Measurements from ENCODE around the gene EMILIN2. TPM values are rescaled to one million over a fixed set of nuclear protein-coding genes. Genes with fewer than 3 reads are reported as not detected.
A peak's percentile ranks its signal among the peaks of the same experiment; 100 is the strongest.

EMILIN2 gene
- total and polyA plus RNA-seq, 2 of the 13 experiments (the other 11 are each of a cell fraction or from before 2014, with no cell fraction given), result 7.6 to 8.2 TPM

DNA sequence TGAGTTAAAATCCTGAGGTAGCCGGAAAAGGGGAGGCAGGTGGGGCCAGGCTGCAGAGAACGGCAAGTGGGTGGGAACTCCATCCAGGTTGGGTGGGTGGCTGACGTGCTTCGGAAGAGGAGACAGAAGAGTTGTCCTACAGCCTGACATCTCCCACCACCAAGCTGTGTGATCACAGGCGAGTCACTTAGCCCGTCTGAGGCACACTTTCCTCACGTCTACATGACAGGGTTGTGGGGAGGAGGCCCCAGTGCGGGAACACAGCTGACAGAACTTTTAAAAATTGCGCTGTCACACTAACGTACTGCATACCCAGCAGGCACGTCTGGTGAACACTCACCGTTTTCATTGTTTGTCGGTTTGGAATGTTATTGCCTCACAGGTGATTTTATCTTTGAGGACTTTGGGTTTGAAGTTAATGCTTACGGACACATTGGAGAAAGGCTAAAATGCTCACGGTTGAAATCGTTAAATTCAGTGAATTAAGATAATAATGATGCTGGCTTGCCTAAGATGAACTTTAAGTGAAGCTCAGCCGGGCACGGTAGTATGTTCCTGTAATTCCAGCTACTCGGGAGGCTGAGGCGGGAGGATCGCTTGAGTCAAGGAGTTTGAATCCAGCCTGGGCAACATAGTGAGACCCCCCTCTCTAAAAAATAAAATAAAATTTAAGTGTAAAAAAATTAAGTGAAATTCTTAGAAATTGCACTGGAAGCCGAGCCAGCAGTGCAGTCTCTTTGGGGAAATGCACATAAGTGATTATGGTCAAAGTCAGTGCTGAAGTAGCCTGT is 8.9 kb downstream of the EMILIN2 start (continued):
- TF ChIP-seq, protein P1, sequence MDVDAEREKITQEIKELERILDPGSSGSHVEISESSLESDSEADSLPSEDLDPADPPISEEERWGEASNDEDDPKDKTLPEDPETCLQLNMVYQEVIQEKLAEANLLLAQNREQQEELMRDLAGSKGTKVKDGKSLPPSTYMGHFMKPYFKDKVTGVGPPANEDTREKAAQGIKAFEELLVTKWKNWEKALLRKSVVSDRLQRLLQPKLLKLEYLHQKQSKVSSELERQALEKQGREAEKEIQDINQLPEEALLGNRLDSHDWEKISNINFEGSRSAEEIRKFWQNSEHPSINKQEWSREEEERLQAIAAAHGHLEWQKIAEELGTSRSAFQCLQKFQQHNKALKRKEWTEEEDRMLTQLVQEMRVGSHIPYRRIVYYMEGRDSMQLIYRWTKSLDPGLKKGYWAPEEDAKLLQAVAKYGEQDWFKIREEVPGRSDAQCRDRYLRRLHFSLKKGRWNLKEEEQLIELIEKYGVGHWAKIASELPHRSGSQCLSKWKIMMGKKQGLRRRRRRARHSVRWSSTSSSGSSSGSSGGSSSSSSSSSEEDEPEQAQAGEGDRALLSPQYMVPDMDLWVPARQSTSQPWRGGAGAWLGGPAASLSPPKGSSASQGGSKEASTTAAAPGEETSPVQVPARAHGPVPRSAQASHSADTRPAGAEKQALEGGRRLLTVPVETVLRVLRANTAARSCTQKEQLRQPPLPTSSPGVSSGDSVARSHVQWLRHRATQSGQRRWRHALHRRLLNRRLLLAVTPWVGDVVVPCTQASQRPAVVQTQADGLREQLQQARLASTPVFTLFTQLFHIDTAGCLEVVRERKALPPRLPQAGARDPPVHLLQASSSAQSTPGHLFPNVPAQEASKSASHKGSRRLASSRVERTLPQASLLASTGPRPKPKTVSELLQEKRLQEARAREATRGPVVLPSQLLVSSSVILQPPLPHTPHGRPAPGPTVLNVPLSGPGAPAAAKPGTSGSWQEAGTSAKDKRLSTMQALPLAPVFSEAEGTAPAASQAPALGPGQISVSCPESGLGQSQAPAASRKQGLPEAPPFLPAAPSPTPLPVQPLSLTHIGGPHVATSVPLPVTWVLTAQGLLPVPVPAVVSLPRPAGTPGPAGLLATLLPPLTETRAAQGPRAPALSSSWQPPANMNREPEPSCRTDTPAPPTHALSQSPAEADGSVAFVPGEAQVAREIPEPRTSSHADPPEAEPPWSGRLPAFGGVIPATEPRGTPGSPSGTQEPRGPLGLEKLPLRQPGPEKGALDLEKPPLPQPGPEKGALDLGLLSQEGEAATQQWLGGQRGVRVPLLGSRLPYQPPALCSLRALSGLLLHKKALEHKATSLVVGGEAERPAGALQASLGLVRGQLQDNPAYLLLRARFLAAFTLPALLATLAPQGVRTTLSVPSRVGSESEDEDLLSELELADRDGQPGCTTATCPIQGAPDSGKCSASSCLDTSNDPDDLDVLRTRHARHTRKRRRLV (CRISPR knock-in tag; IDR thresholded peaks at IDR 0.05), result no peak
- TF ChIP-seq, protein P2, sequence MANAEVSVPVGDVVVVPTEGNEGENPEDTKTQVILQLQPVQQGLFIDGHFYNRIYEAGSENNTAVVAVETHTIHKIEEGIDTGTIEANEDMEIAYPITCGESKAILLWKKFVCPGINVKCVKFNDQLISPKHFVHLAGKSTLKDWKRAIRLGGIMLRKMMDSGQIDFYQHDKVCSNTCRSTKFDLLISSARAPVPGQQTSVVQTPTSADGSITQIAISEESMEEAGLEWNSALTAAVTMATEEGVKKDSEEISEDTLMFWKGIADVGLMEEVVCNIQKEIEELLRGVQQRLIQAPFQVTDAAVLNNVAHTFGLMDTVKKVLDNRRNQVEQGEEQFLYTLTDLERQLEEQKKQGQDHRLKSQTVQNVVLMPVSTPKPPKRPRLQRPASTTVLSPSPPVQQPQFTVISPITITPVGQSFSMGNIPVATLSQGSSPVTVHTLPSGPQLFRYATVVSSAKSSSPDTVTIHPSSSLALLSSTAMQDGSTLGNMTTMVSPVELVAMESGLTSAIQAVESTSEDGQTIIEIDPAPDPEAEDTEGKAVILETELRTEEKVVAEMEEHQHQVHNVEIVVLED (CRISPR knock-in tag; IDR thresholded peaks at IDR 0.05; ENCODE audit: borderline replicate concordance), result no peak
- TF ChIP-seq ZBTB7B (CRISPR knock-in tag; IDR thresholded peaks at IDR 0.05) (no peak), TEAD3 (CRISPR knock-in tag; optimal IDR thresholded peaks at IDR 0.05; ENCODE audit: borderline replicate concordance) (peak; percentile 49), ZNF451 (CRISPR knock-in tag; IDR thresholded peaks at IDR 0.05) (no peak), SMARCC2 (IDR thresholded peaks at IDR 0.05) (no peak), PLRG1 (conservative IDR thresholded peaks at IDR 0.05) (no peak), MZF1 (CRISPR knock-in tag; IDR thresholded peaks at IDR 0.05; ENCODE audit: borderline replicate concordance) (no peak), NPAS2 (CRISPR knock-in tag; IDR thresholded peaks at IDR 0.05; ENCODE audit: borderline replicate concordance) (no peak)
- TF ChIP-seq, protein P3, sequence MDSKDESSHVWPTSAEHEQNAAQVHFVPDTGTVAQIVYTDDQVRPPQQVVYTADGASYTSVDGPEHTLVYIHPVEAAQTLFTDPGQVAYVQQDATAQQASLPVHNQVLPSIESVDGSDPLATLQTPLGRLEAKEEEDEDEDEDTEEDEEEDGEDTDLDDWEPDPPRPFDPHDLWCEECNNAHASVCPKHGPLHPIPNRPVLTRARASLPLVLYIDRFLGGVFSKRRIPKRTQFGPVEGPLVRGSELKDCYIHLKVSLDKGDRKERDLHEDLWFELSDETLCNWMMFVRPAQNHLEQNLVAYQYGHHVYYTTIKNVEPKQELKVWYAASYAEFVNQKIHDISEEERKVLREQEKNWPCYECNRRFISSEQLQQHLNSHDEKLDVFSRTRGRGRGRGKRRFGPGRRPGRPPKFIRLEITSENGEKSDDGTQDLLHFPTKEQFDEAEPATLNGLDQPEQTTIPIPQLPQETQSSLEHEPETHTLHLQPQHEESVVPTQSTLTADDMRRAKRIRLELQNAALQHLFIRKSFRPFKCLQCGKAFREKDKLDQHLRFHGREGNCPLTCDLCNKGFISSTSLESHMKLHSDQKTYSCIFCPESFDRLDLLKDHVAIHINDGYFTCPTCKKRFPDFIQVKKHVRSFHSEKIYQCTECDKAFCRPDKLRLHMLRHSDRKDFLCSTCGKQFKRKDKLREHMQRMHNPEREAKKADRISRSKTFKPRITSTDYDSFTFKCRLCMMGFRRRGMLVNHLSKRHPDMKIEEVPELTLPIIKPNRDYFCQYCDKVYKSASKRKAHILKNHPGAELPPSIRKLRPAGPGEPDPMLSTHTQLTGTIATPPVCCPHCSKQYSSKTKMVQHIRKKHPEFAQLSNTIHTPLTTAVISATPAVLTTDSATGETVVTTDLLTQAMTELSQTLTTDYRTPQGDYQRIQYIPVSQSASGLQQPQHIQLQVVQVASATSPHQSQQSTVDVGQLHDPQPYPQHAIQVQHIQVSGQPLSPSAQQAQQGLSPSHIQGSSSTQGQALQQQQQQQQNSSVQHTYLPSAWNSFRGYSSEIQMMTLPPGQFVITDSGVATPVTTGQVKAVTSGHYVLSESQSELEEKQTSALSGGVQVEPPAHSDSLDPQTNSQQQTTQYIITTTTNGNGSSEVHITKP (CRISPR knock-in tag; IDR thresholded peaks at IDR 0.05; ENCODE audit: low read depth), result no peak
- TF ChIP-seq, protein P4, sequence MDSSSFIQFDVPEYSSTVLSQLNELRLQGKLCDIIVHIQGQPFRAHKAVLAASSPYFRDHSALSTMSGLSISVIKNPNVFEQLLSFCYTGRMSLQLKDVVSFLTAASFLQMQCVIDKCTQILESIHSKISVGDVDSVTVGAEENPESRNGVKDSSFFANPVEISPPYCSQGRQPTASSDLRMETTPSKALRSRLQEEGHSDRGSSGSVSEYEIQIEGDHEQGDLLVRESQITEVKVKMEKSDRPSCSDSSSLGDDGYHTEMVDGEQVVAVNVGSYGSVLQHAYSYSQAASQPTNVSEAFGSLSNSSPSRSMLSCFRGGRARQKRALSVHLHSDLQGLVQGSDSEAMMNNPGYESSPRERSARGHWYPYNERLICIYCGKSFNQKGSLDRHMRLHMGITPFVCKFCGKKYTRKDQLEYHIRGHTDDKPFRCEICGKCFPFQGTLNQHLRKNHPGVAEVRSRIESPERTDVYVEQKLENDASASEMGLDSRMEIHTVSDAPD (CRISPR knock-in tag; IDR thresholded peaks at IDR 0.05), result no peak
- TF ChIP-seq, protein P5, sequence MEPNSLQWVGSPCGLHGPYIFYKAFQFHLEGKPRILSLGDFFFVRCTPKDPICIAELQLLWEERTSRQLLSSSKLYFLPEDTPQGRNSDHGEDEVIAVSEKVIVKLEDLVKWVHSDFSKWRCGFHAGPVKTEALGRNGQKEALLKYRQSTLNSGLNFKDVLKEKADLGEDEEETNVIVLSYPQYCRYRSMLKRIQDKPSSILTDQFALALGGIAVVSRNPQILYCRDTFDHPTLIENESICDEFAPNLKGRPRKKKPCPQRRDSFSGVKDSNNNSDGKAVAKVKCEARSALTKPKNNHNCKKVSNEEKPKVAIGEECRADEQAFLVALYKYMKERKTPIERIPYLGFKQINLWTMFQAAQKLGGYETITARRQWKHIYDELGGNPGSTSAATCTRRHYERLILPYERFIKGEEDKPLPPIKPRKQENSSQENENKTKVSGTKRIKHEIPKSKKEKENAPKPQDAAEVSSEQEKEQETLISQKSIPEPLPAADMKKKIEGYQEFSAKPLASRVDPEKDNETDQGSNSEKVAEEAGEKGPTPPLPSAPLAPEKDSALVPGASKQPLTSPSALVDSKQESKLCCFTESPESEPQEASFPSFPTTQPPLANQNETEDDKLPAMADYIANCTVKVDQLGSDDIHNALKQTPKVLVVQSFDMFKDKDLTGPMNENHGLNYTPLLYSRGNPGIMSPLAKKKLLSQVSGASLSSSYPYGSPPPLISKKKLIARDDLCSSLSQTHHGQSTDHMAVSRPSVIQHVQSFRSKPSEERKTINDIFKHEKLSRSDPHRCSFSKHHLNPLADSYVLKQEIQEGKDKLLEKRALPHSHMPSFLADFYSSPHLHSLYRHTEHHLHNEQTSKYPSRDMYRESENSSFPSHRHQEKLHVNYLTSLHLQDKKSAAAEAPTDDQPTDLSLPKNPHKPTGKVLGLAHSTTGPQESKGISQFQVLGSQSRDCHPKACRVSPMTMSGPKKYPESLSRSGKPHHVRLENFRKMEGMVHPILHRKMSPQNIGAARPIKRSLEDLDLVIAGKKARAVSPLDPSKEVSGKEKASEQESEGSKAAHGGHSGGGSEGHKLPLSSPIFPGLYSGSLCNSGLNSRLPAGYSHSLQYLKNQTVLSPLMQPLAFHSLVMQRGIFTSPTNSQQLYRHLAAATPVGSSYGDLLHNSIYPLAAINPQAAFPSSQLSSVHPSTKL (CRISPR knock-in tag; IDR thresholded peaks at IDR 0.05), result no peak

All from HepG2 (cell line).